Hepatocyte (in vitro differentiated cells): Measurements from ENCODE around the gene PDE4B. TPM values are rescaled to one million over a fixed set of nuclear protein-coding genes. Genes with fewer than 3 reads are reported as not detected.
"Not testable (repeated sequence)": the region's sequence is repeated elsewhere in the genome, so short reads cannot be mapped to it uniquely, and the experiment has no call there.

Experiments
- DNase-seq: peaks from one replicate; pipeline ENCODE4 v3.0.0-alpha.2; 2016; ENCODE audit warnings: low spot score
- H2AFZ ChIP-seq: fragments of 200-600 bp; sonication (generic); 2 replicates; pipeline ENCODE4 v1.6.0; 2016; ENCODE audit warnings: antibody characterized with exemption, mild to moderate bottlenecking
- H3K27ac ChIP-seq: fragments of 200-600 bp; sonication (generic); 2 replicates; pipeline ENCODE4 v1.5.1; 2016; ENCODE audit warnings: mild to moderate bottlenecking
- H3K27me3 ChIP-seq: fragments of 200-600 bp; sonication (generic); 2 replicates; pipeline ENCODE4 v1.6.1; 2016
- H3K36me3 ChIP-seq: fragments of 200-600 bp; sonication (generic); replicated peaks from 2 replicates; pipeline ENCODE4 v1.5.1; 2016; ENCODE audit warnings: low read depth; ENCODE audit not compliant: insufficient read depth
- H3K4me1 ChIP-seq: fragments of 200-600 bp; sonication (generic); 2 replicates; pipeline ENCODE4 v1.5.1; 2016; ENCODE audit warnings: mild to moderate bottlenecking, moderate library complexity; ENCODE audit not compliant: insufficient read depth
- H3K4me2 ChIP-seq: fragments of 200-600 bp; sonication (generic); 2 replicates; pipeline ENCODE4 v1.6.0; 2016
- H3K4me3 ChIP-seq: fragments of 200-600 bp; sonication (generic); 2 replicates; pipeline ENCODE4 v1.5.1; 2016; ENCODE audit warnings: mild to moderate bottlenecking
- H3K79me2 ChIP-seq: fragments of 200-600 bp; sonication (generic); 2 replicates; pipeline ENCODE4 v1.6.0; 2017; ENCODE audit warnings: mild to moderate bottlenecking
- H3K9me2 ChIP-seq: fragments of 200-600 bp; sonication (generic); replicated peaks from 2 replicates; pipeline ENCODE4 v1.6.0; 2017; ENCODE audit warnings: mild to moderate bottlenecking; ENCODE audit not compliant: insufficient read depth
- H3K9me3 ChIP-seq: fragments of 200-600 bp; sonication (generic); 2 replicates; pipeline ENCODE4 v1.5.1; 2016; ENCODE audit warnings: low read depth, mild to moderate bottlenecking
- H4K20me1 ChIP-seq: fragments of 200-600 bp; sonication (generic); 2 replicates; pipeline ENCODE4 v1.6.0; 2016; ENCODE audit warnings: mild to moderate bottlenecking; ENCODE audit not compliant: insufficient read depth, poor library complexity, severe bottlenecking
- CTCF ChIP-seq: fragments of 200-600 bp; sonication (generic); IDR thresholded peaks from 2 replicates; pipeline ENCODE4 v1.5.1; 2016; ENCODE audit warnings: antibody characterized with exemption, mild to moderate bottlenecking; ENCODE audit not compliant: poor library complexity
- EZH2 ChIP-seq: fragments of 200-600 bp; sonication (generic); IDR thresholded peaks from 2 replicates; pipeline ENCODE4 v1.6.1; 2016; ENCODE audit warnings: antibody characterized with exemption, mild to moderate bottlenecking, borderline replicate concordance
- EZH2phosphoT487 ChIP-seq: fragments of 200-600 bp; sonication (generic); IDR thresholded peaks from one replicate; pipeline ENCODE4 v1.6.1; 2018; ENCODE audit warnings: antibody characterized with exemption, mild to moderate bottlenecking, low read depth, moderate library complexity; ENCODE audit not compliant: unreplicated experiment, severe bottlenecking
- WGBS: methylation state at CpG from one replicate; pipeline ENCODE4 v1.1.6; 2016; ENCODE audit warnings: low lambda C conversion rate; ENCODE audit errors: missing lambda C conversion rate; 5-methylcytosine and 5-hydroxymethylcytosine counted together
- polyA plus RNA-seq: library from polyadenylated mRNA; unstranded; fragments of >200 nt; fragmentation: Nextera tagmentation; extraction: Ambion mirVana; gene quantifications from 2 replicates; pipeline ENCODE4 v1.2.1, GENCODE V29; 2016
- total RNA-seq: library from RNA; depleted of rRNA; stranded (reverse); fragments of >200 nt; gene quantifications from 2 replicates; pipeline ENCODE4 v1.2.3, GENCODE V29; 2014

Gene PDE4B
- total and polyA plus RNA-seq, 2 experiments from 2014 or later: 1.8 to 3.4 TPM

GRCh38 chr1:66104076-66104475 lies 311.4 kb downstream of the PDE4B start:
- H3K4me1 ChIP-seq, H3K9me2 ChIP-seq, H3K27ac ChIP-seq, H3K79me2 ChIP-seq, H4K20me1 ChIP-seq, H3K27me3 ChIP-seq, H3K4me2 ChIP-seq, H3K9me3 ChIP-seq, H3K4me3 ChIP-seq, DNase-seq, H2AFZ ChIP-seq, H3K36me3 ChIP-seq: not testable (repeated sequence)
- 100% methylated on average over 3 of the region's 5 CpGs for WGBS

- H3K79me2 ChIP-seq: no peaks in the 10 kb centered on the region
- no peaks in the 10 kb centered on the region for H3K9me3 ChIP-seq
- no peak overlapping the region for H2AFZ ChIP-seq
- no peak for DNase-seq
- TF ChIP-seq EZH2phosphoT487: no peak
- no peak for TF ChIP-seq EZH2
- TF ChIP-seq CTCF: no peak
- H3K36me3 ChIP-seq: no peaks in the 10 kb centered on the region
- no peaks in the 10 kb centered on the region for H3K9me2 ChIP-seq
- 90% methylated on average over 2 of the region's 2 CpGs for WGBS
- H3K27me3 ChIP-seq: no peaks in the 10 kb centered on the region
- no peaks in the 10 kb centered on the region for H3K4me1 ChIP-seq
- no peak overlapping the region for H3K27ac ChIP-seq
- H3K4me3 ChIP-seq: no peak overlapping the region
- H4K20me1 ChIP-seq: no peaks in the 10 kb centered on the region
- H3K4me2 ChIP-seq: no peak overlapping the region
These were observed 315.9 kb downstream of the PDE4B start for GRCh38 chr1:66108624-66109023.

GRCh38 chr1:66112744-66113400 lies 320.2 kb downstream of the PDE4B start:
- H3K79me2 ChIP-seq: no peaks in the 10 kb centered on the region

GRCh38 chr1:66119148-66119547 lies 326.5 kb downstream of the PDE4B start:
- no peaks in the 10 kb centered on the region for H3K4me1 ChIP-seq
- DNase-seq: no peak
- no peaks in the 10 kb centered on the region for H3K9me2 ChIP-seq
- H3K79me2 ChIP-seq: no peaks in the 10 kb centered on the region
- no peaks in the 10 kb centered on the region for H4K20me1 ChIP-seq
- 90% methylated on average over 7 of the region's 7 CpGs for WGBS
- no peak overlapping the region for H3K4me2 ChIP-seq
- TF ChIP-seq EZH2 (no peak), EZH2phosphoT487 (no peak), CTCF (no peak)
- no peak overlapping the region for H2AFZ ChIP-seq
- no peak overlapping the region for H3K4me3 ChIP-seq
- H3K9me3 ChIP-seq: no peaks in the 10 kb centered on the region
- H3K27ac ChIP-seq: no peak overlapping the region
- no peaks in the 10 kb centered on the region for H3K36me3 ChIP-seq
- no peaks in the 10 kb centered on the region for H3K27me3 ChIP-seq

More at GRCh38 chr1:66112744-66113400, 320.2 kb downstream of the PDE4B start:
- H2AFZ ChIP-seq: no peak overlapping the region
- TF ChIP-seq EZH2phosphoT487 (no peak), CTCF (no peak), EZH2 (no peak)
- H3K27me3 ChIP-seq: no peaks in the 10 kb centered on the region
- H3K27ac ChIP-seq: no peak overlapping the region
- no peaks in the 10 kb centered on the region for H4K20me1 ChIP-seq
- WGBS: 74% methylated on average over 2 of the region's 2 CpGs
- no peaks in the 10 kb centered on the region for H3K9me2 ChIP-seq
- no peaks in the 10 kb centered on the region for H3K4me1 ChIP-seq
- H3K9me3 ChIP-seq: no peaks in the 10 kb centered on the region
- H3K36me3 ChIP-seq: no peaks in the 10 kb centered on the region
- no peak overlapping the region for H3K4me3 ChIP-seq
- no peak for DNase-seq
- H3K4me2 ChIP-seq: no peak overlapping the region
